HG03066 (cell line): ENCODE data around the gene CLBA1.
"Not testable (repeated sequence)": the region's sequence is repeated elsewhere in the genome, so short reads cannot be mapped to it uniquely, and the experiment has no call there.

Experiments
- ATAC-seq: cut with Tn5 transposase; IDR thresholded peaks from one replicate; pipeline ENCODE4 v1.9.1; 2021; ENCODE audit warnings: low read depth; ENCODE audit not compliant: unreplicated experiment

CLBA1 gene

GRCh38 chr14:104947881-104948735, 37.5 kb upstream of the CLBA1 start:
- ATAC-seq: not testable (repeated sequence)

GRCh38 chr14:104948736-104949031, 36.9 kb upstream of the CLBA1 start:
- no peak for ATAC-seq

- not testable (repeated sequence) for ATAC-seq
Measured at GRCh38 chr14:104949406-104949955, 36.1 kb upstream of the CLBA1 start.

GRCh38 chr14:104950021-104950420, 35.6 kb upstream of the CLBA1 start:
- no peak for ATAC-seq

- not testable (repeated sequence) for ATAC-seq
Measured at GRCh38 chr14:104950701-104951100, 34.9 kb upstream of the CLBA1 start.

- ATAC-seq: not testable (repeated sequence)
Measured at GRCh38 chr14:104951863-104952657, 33.5 kb upstream of the CLBA1 start.

- ATAC-seq: no peak
Measured at GRCh38 chr14:104953097-104953496, 32.5 kb upstream of the CLBA1 start.

- no peak for ATAC-seq
Measured at GRCh38 chr14:104953896-104954656, 31.5 kb upstream of the CLBA1 start.

GRCh38 chr14:104954746-104955395, 30.7 kb upstream of the CLBA1 start:
- ATAC-seq: no peak

GRCh38 chr14:104955396-104955770, 30.2 kb upstream of the CLBA1 start:
- no peak for ATAC-seq

GRCh38 chr14:104956290-104956890, 29.2 kb upstream of the CLBA1 start:
- no peak for ATAC-seq

- no peak for ATAC-seq
Measured at GRCh38 chr14:104957146-104958113, 28.2 kb upstream of the CLBA1 start.

- ATAC-seq: no peak
Measured at GRCh38 chr14:104964546-104964945, 21.0 kb upstream of the CLBA1 start.

- no peak for ATAC-seq
Measured at GRCh38 chr14:104965561-104966231, 19.9 kb upstream of the CLBA1 start.

- no peak for ATAC-seq
Measured at GRCh38 chr14:104966261-104966865, 19.2 kb upstream of the CLBA1 start.

GRCh38 chr14:104966981-104967385, 18.6 kb upstream of the CLBA1 start:
- no peak for ATAC-seq

GRCh38 chr14:104967386-104968152, 18.0 kb upstream of the CLBA1 start:
- ATAC-seq: no peak
